Transverse colon (tissue), 3 donors: ENCODE measurements around the gene GPC5.

Source experiments
- POLR2A ChIP-seq: fragments of 450-650 bp; IDR thresholded peaks from one replicate; pipeline ENCODE4 v1.6.1; 2016; ENCODE audit warnings: antibody characterized with exemption, mild to moderate bottlenecking, moderate library complexity
- TF ChIP-seq, protein P1 (sequence below), 5 experiments: fragments of 200-600 bp in 3 of 5; fragments of 450-650 bp in 2 of 5; sonication (generic) in 3 of 5; IDR thresholded peaks; 1 replicate in 2 of 5; 2 replicates in 3 of 5; pipeline ENCODE4 v1.5.1; 2016 to 2017; ENCODE audit warnings: antibody characterized with exemption in 5 of 5, inconsistent platforms in 3 of 5, mild to moderate bottlenecking in 2 of 5, moderate library complexity in 1 of 5

DNA sequence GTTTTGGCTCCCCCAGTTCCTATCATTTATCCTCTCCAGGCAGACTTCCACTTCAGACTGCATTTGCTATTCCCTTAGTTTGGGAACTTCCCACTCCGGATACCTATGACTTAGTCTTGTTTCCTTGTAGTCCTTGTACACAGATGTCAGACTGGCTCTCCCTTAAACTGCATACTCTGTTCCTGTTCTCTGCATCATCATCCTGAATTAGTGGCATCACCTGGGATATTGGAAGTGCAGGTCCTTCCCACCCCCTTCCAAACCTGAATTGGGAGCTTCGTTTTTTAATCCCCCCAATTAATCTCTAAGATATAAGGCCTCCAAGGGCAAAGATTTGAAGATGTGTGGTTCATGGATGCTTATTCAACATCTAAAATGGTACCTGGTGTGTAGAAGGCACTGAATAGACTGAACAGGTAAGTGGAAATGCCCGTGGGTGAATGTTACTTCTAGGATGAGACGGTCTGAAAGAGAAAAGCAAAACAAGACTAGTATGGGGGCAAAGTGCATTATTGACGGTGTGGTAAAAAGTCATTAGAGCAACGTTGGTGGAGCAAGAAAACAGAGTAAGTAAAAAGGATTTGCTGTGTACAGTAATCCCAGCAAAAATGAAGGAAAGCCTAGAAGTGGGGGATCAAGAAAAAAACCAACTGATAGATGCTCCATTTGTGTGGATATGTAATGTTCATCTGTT, 41.4 kb upstream of the GPC5 start:
- TF ChIP-seq POLR2A = no peak
- TF ChIP-seq, protein P1, sequence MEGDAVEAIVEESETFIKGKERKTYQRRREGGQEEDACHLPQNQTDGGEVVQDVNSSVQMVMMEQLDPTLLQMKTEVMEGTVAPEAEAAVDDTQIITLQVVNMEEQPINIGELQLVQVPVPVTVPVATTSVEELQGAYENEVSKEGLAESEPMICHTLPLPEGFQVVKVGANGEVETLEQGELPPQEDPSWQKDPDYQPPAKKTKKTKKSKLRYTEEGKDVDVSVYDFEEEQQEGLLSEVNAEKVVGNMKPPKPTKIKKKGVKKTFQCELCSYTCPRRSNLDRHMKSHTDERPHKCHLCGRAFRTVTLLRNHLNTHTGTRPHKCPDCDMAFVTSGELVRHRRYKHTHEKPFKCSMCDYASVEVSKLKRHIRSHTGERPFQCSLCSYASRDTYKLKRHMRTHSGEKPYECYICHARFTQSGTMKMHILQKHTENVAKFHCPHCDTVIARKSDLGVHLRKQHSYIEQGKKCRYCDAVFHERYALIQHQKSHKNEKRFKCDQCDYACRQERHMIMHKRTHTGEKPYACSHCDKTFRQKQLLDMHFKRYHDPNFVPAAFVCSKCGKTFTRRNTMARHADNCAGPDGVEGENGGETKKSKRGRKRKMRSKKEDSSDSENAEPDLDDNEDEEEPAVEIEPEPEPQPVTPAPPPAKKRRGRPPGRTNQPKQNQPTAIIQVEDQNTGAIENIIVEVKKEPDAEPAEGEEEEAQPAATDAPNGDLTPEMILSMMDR (IDR thresholded peaks at IDR 0.05) = no peak
